NCI-H2196 treated with DMSO at 0.1 percent for 48 hours (cell line): ENCODE data around the gene PPP1R12B.
"Not testable (repeated sequence)": the region's sequence is repeated elsewhere in the genome, so short reads cannot be mapped to it uniquely, and the experiment has no call there.

Experiments used
- DNase-seq: peaks from one replicate; lab custom pipeline; 2025; ENCODE audit not compliant: unreplicated experiment; lab: John Stamatoyannopoulos, UW

The PPP1R12B gene

DNA sequence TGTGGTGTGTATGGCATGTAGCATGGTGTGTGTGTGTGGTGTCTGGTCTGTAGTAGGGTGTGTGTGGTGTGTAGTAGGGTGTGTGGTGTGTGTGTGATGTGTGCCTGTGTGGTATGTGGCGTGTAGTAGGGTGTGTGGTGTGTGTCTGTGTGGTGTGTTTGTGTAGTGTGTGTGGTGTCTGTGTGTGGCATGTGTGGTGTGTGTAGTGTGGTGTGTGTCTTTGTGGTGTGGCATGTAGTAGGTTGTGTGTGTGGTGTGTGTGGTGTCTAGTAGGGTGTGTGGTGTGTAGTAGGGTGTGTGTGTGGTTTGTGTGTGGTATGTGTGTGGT is 276.2 kb downstream of the PPP1R12B start:
- DNase-seq = no peak

DNA sequence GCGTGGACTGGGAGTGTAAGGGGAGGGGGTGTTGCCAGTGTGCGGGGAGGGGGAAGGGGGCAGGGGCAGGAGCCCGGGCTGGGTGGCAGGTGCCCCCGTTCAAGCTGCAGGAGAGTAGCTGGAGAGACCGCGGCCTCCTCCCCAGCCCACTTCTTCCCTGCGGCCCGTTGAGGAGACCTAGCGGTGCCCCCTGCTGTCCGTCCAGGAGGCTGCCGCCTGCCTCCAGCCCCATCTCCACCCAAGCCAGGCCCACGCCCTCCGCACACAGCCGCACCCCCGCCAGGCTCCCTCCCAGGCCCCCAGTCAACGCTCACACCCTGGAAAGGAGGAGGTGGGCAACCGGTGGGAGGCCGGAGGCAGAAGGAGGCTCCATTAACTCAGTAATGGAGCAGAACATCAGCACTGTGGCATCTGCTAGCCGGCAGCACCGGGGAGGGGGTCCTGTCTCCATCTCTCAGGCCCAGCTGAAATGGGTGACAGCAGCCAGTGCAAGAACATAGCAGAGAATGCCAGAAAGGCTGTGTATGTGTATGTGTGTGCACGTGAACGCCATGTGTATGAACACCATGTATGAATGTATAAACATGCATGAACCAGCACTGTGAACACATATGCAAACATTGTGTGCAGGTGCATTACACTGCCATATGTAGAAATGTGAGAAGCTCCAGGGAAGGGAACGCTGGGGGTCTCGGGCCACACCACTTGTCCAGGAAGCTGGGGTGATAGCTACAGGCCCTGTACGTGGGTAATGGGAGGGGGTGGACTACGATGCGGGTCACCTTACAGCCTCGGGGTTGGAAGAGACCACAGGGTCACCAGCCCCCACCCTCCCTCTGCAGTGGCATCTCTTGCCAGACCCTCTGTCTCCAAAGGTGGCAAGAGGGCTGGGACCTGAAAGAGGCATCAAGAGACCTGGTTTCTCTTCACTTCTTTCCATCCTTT is 277.2 kb downstream of the PPP1R12B start:
- peak; percentile 6 for DNase-seq

GRCh38 chr1:202627036-202627435 is 278.5 kb downstream of the PPP1R12B start:
- DNase-seq = not testable (repeated sequence)

DNA sequence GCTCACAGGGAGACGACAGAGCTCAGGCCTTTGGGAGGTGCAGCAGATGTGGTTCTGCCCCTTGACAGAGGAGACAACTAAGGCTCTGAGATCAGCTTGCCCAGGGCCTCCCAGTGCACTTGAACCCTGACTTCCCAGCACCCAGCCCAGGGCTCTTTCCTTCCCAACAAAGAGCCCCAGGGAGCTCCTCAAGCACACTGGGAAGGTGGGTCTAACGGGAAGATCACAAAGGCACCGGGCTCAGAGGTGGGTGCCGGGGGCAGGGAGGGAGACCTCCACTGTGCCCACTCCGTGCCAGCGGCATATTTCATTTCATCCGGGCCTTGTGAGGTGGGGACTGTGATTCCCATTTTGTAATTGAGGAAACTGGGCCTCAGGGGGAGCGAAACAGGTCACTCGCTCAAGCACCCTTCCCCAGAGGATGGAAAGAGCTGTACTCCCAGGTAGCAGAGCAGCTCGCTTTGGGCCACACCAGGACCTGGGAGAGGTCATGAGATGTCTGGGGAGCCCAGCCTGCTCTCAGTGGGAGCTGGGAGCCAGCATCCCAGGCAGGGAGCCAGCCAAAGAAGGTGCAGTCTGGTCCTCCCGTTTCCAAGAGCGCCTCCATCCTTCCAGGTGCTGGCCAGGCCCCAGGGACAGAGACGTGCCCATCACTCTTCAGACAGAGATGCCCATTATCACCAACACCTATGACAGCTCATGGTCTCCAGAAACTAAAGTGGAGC is 279.5 kb downstream of the PPP1R12B start:
- no peak for DNase-seq

DNA sequence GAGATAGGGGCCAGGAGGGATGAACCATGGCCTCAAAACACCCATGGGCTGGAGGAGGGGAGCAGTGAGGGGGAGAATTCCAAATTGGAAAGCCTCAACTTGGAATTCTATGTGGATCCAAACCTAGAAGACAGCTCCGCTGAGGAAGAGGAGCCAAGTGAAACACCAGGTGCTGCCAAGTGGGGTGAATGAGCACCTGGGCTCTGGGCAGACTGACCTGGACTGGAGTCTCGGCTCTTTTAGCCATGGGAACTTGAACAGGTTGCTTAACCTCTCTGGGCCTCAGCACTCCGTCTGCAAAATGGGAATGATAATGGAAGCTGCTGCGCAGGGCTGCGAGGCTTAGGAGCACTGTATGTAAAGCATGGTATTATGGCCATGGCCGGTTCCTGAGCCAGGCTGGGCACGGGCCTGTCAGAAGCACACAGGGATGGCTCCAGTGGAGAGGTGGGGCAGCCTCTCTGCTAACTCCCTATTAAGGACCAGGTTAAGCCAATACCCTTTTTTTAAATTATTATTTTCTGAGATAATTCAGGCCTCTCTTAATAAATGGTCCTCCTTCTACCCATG is 280.2 kb downstream of the PPP1R12B start:
- no peak for DNase-seq

DNA sequence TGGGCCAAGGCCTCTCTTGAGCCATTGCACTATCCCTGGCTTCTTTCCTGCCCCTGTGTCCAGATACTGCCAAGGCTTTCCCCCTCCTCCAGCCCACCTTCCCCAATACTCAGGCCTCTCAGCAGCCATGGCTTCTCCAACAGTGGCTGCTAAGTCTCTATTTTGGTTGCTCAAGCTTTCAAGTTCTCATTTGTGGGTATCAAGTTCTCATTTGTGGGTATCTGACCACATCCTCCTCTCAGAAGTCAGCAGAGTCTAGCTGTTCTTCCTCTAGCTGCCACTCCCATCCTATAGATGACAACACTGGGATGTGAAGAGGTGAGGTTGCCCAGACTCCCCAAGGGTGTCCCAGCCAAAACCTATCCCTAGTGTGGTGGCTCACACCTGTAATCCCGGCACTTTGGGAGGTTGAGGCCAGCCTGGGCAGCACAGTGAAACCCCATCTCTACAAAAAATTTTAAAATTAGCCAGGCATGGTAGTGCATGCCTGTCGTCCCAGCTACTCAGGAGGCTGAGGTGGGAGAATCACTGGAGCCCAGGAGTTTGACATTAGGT is 280.8 kb downstream of the PPP1R12B start:
- not testable (repeated sequence) for DNase-seq

DNA sequence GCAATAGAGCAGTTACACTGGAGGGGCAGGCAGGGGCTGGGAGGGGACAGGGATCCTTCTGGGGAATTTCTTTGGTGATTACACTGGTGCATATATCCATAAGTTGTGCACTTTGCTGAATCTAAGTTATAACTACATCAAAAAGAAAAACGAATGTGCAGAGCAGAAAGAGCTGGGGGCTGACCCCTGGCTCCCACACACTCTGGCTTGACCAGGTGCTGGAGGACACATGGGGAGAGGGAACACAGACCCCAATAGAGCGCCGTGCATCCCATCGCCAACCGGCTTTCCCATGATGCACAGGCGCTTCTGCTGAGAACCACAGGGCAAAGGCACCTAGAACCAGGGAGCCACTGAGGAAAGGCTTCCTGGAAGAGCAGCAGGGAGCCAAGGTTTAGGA is 281.6 kb downstream of the PPP1R12B start:
- DNase-seq = not testable (repeated sequence)

GRCh38 chr1:202630541-202630940 is 282.0 kb downstream of the PPP1R12B start:
- DNase-seq = no peak

DNA sequence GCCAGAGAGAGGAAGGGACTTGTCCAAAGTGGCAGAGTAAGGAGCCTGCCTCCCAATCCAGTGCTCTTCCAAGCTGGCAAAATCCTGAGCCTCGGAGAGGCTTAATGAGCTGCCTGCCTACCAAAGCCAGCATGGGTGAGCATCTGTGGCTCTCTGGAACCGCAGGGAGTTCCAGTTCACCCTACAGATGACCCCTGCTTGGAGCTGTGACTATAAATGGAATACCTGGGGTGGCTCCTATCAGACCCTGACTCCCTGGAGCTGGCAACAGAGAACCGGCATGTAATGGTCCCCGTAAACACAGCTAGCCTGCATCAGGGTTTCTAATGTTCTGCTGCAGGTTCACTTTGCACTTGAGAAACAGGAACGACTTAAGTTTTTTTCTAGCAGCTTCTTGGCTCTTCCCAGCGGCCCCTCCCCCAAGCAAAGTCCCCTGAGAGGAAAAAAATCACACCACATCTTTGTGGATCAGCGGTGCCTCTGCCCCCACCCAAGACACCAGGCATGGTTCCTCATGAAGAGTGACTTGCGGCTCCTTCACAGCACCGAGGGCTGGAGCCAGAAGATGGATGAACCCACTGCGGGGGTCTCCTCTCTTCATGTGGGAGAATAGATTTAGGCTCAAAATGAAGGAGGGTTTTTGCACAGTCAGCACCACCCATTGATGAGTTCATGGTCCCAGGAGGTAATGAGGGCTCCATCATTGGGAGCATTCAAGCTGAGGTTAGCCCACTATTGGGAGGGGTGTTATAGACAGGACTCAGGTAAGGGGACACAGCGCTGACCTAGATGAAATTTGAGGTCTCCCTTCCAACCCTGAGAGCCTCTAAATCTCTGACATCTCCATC is 282.8 kb downstream of the PPP1R12B start:
- DNase-seq = no peak

DNA sequence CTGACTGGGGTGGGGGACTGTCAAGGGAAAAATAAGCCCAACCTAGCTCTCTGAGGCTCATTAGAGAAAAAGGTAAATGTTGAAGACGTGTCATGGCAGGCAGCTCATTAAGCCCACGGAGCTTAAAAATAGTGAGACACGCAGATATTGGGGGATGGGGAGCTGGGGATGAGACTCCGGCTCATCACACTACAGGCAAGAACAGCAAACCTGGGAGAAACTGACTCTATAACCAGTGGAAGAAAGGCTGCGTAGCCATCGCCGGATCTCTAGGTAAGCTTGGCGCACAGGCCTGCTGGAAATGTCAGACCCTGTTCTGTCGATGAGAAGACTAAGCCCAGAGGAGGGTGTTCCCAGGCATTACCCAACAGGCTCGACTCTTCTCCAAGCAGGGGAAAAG is 283.7 kb downstream of the PPP1R12B start:
- no peak for DNase-seq

DNA sequence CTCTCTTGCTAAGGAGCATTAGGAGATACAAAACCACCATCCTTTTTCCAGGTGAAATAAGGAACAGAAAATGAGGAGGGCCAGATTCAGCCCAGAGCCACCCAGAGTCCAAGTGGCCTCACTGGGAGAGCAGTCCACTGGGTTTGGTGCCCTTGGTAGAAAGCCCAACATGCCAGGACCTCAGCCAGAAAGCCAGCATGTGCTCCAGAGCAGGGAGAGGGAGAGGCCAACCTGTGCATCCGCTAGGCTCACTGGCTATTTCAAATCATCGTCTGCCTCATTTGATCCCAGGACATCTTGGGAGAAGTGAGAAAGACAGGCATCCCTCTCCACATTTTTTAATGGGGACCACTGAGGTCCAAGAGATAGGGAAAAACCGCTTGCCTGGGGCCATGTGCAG is 287.7 kb downstream of the PPP1R12B start:
- not testable (repeated sequence) for DNase-seq

GRCh38 chr1:202637321-202638018 is 289.0 kb downstream of the PPP1R12B start:
- not testable (repeated sequence) for DNase-seq

GRCh38 chr1:202638019-202638700 is 289.7 kb downstream of the PPP1R12B start:
- DNase-seq = no peak

DNA sequence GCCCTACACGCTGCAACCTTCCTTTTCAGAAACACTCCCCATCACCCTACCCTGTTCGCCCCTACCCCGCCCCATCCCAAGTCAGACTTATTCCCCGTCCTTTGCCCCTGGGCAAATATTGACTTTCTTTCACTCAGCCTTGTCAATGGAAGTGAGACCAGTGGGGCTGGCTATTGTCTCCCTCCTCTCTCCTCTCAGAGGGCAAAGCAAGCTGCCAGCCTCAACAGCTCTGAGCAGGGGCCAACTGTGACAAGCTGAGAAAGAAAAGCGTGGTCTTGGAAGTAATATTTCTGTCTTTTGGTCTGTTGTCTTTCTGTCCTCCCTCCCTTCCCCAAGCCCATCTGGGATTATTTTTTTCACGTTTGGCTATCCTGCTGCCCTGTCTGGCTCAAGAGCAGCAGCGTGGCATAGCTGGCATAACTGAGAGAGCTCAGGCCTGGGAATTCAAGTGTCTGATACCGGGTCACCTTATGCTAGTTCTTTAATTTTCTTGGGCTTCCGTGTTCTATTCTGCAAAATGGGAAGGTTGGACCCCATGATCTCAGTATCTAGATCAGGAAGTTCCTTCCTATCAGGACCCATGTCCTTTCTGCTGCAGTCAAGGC is 290.3 kb downstream of the PPP1R12B start:
- not testable (repeated sequence) for DNase-seq

DNA sequence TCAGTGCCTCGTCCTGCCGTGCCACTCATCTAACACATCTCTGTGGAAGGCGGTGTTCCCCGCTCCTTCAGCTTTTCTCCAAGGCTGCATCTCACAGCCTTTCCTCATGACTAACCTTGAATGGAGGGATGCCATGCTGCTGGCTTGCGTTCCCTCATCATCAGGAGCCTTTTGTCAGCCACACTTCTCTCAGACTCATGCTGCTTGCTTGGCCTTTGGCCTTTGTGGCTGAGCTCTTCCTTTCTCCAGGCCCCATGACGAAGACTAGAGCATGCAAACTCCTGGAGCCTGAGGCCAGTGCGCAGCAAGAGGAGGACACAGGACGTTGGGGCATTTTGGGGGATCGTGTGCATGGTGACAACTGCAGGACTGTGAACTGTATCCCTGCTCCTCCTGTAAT is 291.0 kb downstream of the PPP1R12B start:
- no peak for DNase-seq

DNA sequence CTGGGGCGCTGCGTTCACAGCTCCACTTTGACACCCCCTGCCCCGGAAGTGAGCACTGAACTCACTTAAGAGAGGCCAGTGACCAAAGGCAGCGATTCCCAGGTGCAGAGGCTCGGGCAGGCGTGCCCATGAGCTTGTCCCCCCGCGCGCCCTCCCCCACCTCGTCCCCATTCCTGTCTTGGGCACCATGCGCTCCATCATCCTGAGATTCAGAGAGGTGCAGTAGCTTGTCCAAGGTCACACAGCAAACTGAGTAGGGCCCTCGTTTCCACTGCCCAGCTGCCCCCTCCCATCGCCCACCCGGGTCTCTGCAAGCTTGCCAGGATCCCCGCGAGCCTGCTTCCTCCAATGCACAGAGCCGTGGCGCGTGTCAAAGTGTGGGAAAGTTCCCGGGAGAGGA is 293.7 kb downstream of the PPP1R12B start:
- DNase-seq = no peak
